OCI-LY7 (cell line): Measurements from ENCODE around the gene SLC2A13.

Experiments used
- EZH2phosphoT487 ChIP-seq: fragments of 200-600 bp; sonication (generic); IDR thresholded peaks from 2 replicates; pipeline ENCODE4 v1.6.1; 2018; ENCODE audit warnings: low read depth, borderline replicate concordance, mild to moderate bottlenecking, mixed run types, antibody characterized with exemption, low read length, moderate library complexity, mixed read lengths
- TF ChIP-seq, protein P1 (sequence below): fragments of 200-600 bp; sonication (generic); conservative IDR thresholded peaks from 2 replicates; pipeline ENCODE4 v1.5.1; 2014; ENCODE audit warnings: mild to moderate bottlenecking, antibody characterized with exemption, low read length, moderate library complexity, mixed read lengths

DNA sequence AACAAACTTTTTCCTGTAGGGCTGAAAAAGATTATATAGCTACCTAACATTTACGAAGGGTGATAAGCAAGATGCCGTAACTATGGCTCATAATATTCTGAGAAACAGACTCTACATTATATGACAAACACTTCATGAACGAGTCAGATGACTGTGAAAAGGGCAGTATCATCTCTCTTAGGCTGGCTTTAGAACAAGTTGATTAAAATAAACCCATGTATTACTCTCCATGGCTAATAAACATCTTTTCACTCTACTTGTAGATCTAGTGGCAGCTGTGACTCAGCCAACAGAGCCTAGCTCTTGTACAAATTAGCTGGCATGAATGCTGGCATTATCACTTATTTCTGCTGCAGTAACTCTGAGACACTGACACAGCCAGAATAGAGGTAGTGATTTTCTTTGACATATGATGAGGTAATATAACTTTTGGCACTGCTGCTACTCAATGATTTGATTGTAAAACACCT, 47.1 kb downstream of the SLC2A13 start:
- TF ChIP-seq, protein P1, sequence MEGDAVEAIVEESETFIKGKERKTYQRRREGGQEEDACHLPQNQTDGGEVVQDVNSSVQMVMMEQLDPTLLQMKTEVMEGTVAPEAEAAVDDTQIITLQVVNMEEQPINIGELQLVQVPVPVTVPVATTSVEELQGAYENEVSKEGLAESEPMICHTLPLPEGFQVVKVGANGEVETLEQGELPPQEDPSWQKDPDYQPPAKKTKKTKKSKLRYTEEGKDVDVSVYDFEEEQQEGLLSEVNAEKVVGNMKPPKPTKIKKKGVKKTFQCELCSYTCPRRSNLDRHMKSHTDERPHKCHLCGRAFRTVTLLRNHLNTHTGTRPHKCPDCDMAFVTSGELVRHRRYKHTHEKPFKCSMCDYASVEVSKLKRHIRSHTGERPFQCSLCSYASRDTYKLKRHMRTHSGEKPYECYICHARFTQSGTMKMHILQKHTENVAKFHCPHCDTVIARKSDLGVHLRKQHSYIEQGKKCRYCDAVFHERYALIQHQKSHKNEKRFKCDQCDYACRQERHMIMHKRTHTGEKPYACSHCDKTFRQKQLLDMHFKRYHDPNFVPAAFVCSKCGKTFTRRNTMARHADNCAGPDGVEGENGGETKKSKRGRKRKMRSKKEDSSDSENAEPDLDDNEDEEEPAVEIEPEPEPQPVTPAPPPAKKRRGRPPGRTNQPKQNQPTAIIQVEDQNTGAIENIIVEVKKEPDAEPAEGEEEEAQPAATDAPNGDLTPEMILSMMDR, result no peak
- TF ChIP-seq EZH2phosphoT487, result no peak
